Activated T-cell treated with anti-CD3 and anti-CD28 coated beads for 4 hours (primary cell): ENCODE measurements around the gene LRSAM1.

ENCODE experiments used
- DNase-seq: peaks from one replicate; pipeline ENCODE4 v3.0.0-alpha.2; 2020

The LRSAM1 gene

GRCh38 chr9:127537792-127538191 is 86.5 kb downstream of the LRSAM1 start:
- no peak for DNase-seq

GRCh38 chr9:127538849-127539258 is 87.5 kb downstream of the LRSAM1 start:
- DNase-seq = no peak

GRCh38 chr9:127539259-127539981 is 88.1 kb downstream of the LRSAM1 start:
- DNase-seq = no peak

GRCh38 chr9:127539982-127540663 is 88.8 kb downstream of the LRSAM1 start:
- DNase-seq = no peak

GRCh38 chr9:127540664-127541041 is 89.3 kb downstream of the LRSAM1 start:
- no peak for DNase-seq

GRCh38 chr9:127541176-127541575 is 89.9 kb downstream of the LRSAM1 start:
- no peak for DNase-seq

- no peak for DNase-seq
Measured at GRCh38 chr9:127541865-127542264, 90.6 kb downstream of the LRSAM1 start.

- no peak for DNase-seq
Measured at GRCh38 chr9:127543221-127543620, 91.9 kb downstream of the LRSAM1 start.

GRCh38 chr9:127543973-127544533 is 92.7 kb downstream of the LRSAM1 start:
- DNase-seq = no peak

- DNase-seq = no peak
Measured at GRCh38 chr9:127545196-127546124, 94.2 kb downstream of the LRSAM1 start.

- no peak for DNase-seq
Measured at GRCh38 chr9:127546125-127546832, 95.0 kb downstream of the LRSAM1 start.

- no peak for DNase-seq
Measured at GRCh38 chr9:127548352-127548881, 97.1 kb downstream of the LRSAM1 start.

GRCh38 chr9:127549218-127549617 is 97.9 kb downstream of the LRSAM1 start:
- no peak for DNase-seq

- no peak for DNase-seq
Measured at GRCh38 chr9:127549751-127550150, 98.4 kb downstream of the LRSAM1 start.

- no peak for DNase-seq
Measured at GRCh38 chr9:127550282-127550681, 99.0 kb downstream of the LRSAM1 start.

GRCh38 chr9:127550751-127551150 is 99.4 kb downstream of the LRSAM1 start:
- no peak for DNase-seq
